ENCODE data around the gene CATSPER3.
"Not testable (repeated sequence)": the region's sequence is repeated elsewhere in the genome, so short reads cannot be mapped to it uniquely, and the experiment has no call there.

- not testable (repeated sequence) for TF ChIP-seq EZH2 (IDR thresholded peaks at IDR 0.05; ENCODE audit: insufficient read depth, poor library complexity, severe bottlenecking); EZH2phosphoT487 (IDR thresholded peaks at IDR 0.05; ENCODE audit: insufficient read depth, low read depth)
These were observed 22.5 kb downstream of the CATSPER3 start for GRCh38 chr5:134990183-134990582.

Measured in GM23248 (cell line).